ENCODE data around the gene AKAP8L.

- TF ChIP-seq YY1 (IDR thresholded peaks at IDR 0.05; ENCODE audit: low read depth) (no peak), TCF12 (IDR thresholded peaks at IDR 0.05) (no peak), CTCF (IDR thresholded peaks at IDR 0.05) (no peak), RXRA (IDR thresholded peaks at IDR 0.05; ENCODE audit: borderline replicate concordance, low read depth) (no peak), POLR2AphosphoS5 (IDR thresholded peaks at IDR 0.05; ENCODE audit: low read depth, low read length) (no peak), EP300 (IDR thresholded peaks at IDR 0.05; ENCODE audit: borderline replicate concordance in 1 of 2, low read depth in 1 of 2, low read length in 1 of 2) (no peak), RCOR1 (IDR thresholded peaks at IDR 0.05; ENCODE audit: low read length) (no peak)
These were observed 14.6 kb downstream of the AKAP8L start for GRCh38 chr19:15404097-15404779.

Measured in SK-N-SH (cell line).